Neural cell (in vitro differentiated cells): ENCODE results near the gene GPR146. TPM values are rescaled to one million over a fixed set of nuclear protein-coding genes. Genes with fewer than 3 reads are reported as not detected.

Experiments used
- H2AFZ ChIP-seq: fragments of 200-600, 300-800 bp; sonication (generic), shearing (Covaris generic); 2 replicates; pipeline ENCODE4 v1.6.0; 2014; ENCODE audit warnings: low read depth, mild to moderate bottlenecking, antibody characterized with exemption, low read length, moderate library complexity
- H3F3A ChIP-seq: fragments of 200-600 bp; shearing (Covaris generic); 2 replicates; pipeline ENCODE4 v1.6.1; 2016; ENCODE audit warnings: mild to moderate bottlenecking, moderate library complexity, mixed read lengths, antibody characterized with exemption, low read length; ENCODE audit not compliant: insufficient read depth, poor library complexity, severe bottlenecking
- H3K27ac ChIP-seq: fragments of 200-600, 300-800 bp; sonication (generic), shearing (Covaris generic); 2 replicates; pipeline ENCODE4 v1.5.1; 2014; ENCODE audit warnings: mild to moderate bottlenecking, low read length, moderate library complexity
- H3K27me3 ChIP-seq: fragments of 300-800, 200-600 bp; sonication (generic), shearing (Covaris generic); 2 replicates; pipeline ENCODE4 v1.6.0; 2014; ENCODE audit warnings: mild to moderate bottlenecking, low read depth, low read length, moderate library complexity; ENCODE audit not compliant: insufficient read depth
- H3K36me3 ChIP-seq: fragments of 300-800, 200-600 bp; sonication (generic), shearing (Covaris generic); 2 replicates; pipeline ENCODE4 v1.5.1; 2014; ENCODE audit warnings: mild to moderate bottlenecking, antibody characterized with exemption, low read length, moderate library complexity; ENCODE audit not compliant: insufficient read depth
- H3K4me2 ChIP-seq: fragments of 300-800, 200-600 bp; sonication (generic), shearing (Covaris generic); 2 replicates; pipeline ENCODE4 v1.6.0; 2014; ENCODE audit warnings: mild to moderate bottlenecking, low read length
- H3K4me3 ChIP-seq: fragments of 300-800, 200-600 bp; sonication (generic), shearing (Covaris generic); 2 replicates; pipeline ENCODE4 v1.5.1; 2014; ENCODE audit warnings: mild to moderate bottlenecking, low read length, moderate library complexity
- H3K79me2 ChIP-seq: fragments of 200-600 bp; shearing (Covaris generic); replicated peaks from 2 replicates; pipeline ENCODE4 v1.6.0; 2014; ENCODE audit warnings: mild to moderate bottlenecking, low read length, moderate library complexity; ENCODE audit not compliant: insufficient read depth
- H3K9ac ChIP-seq: fragments of 300-800, 200-600 bp; sonication (generic), shearing (Covaris generic); 2 replicates; pipeline ENCODE4 v1.6.1; 2016; ENCODE audit warnings: mild to moderate bottlenecking, low read length, mixed read lengths
- H3K9me2 ChIP-seq: fragments of 200-600 bp; shearing (Covaris generic); 2 replicates; pipeline ENCODE4 v1.6.1; 2016; ENCODE audit warnings: mild to moderate bottlenecking, low read length, mixed read lengths; ENCODE audit not compliant: insufficient read depth
- H3K9me3 ChIP-seq: fragments of 200-600, 300-800 bp; sonication (generic), shearing (Covaris generic); 2 replicates; pipeline ENCODE4 v1.6.1; 2016; ENCODE audit warnings: mild to moderate bottlenecking, mixed run types, low read length, moderate library complexity, mixed read lengths
- H4K20me1 ChIP-seq: fragments of 200-600 bp; shearing (Covaris generic); 2 replicates; pipeline ENCODE4 v1.6.1; 2016; ENCODE audit warnings: mild to moderate bottlenecking, mixed run types; ENCODE audit not compliant: insufficient read depth
- EP300 ChIP-seq: fragments of 450-650 bp; conservative IDR thresholded peaks from 2 replicates; pipeline ENCODE4 v1.6.1; 2014; ENCODE audit warnings: antibody characterized with exemption, mild to moderate bottlenecking, moderate library complexity; ENCODE audit not compliant: poor library complexity, severe bottlenecking
- EZH2 ChIP-seq: fragments of 200-600, 300-800 bp; shearing (Covaris generic), sonication (generic); IDR thresholded peaks from 2 replicates; pipeline ENCODE4 v1.6.1; 2014; ENCODE audit warnings: antibody characterized with exemption, low read length, borderline replicate concordance, mild to moderate bottlenecking; ENCODE audit not compliant: insufficient read depth, poor library complexity, severe bottlenecking
- MXI1 ChIP-seq: fragments of 450-650 bp; conservative IDR thresholded peaks from 2 replicates; pipeline ENCODE4 v1.6.1; 2014; ENCODE audit warnings: antibody characterized with exemption, mild to moderate bottlenecking; ENCODE audit not compliant: poor library complexity, severe bottlenecking
- POLR2AphosphoS5 ChIP-seq: IDR thresholded peaks from 2 replicates; pipeline ENCODE4 v1.6.1; 2012
- RAD21 ChIP-seq: fragments of 450-650 bp; conservative IDR thresholded peaks from 2 replicates; pipeline ENCODE4 v1.6.1; 2014; ENCODE audit warnings: antibody characterized with exemption, mild to moderate bottlenecking, moderate library complexity
- REST ChIP-seq: IDR thresholded peaks from 2 replicates; pipeline ENCODE4 v1.6.1; 2012; ENCODE audit warnings: borderline replicate concordance
- SMC3 ChIP-seq: fragments of 450-650 bp; conservative IDR thresholded peaks from 2 replicates; pipeline ENCODE4 v1.6.1; 2014; ENCODE audit warnings: antibody characterized with exemption, mild to moderate bottlenecking, moderate library complexity; ENCODE audit not compliant: poor library complexity
- TAF1 ChIP-seq: IDR thresholded peaks from 2 replicates; pipeline ENCODE4 v1.6.1; 2012; ENCODE audit warnings: low read depth
- polyA plus RNA-seq: library from polyadenylated mRNA; depleted of rRNA; stranded (reverse); fragments of >200 nt; gene quantifications from 2 replicates; pipeline ENCODE4 v1.2.3, GENCODE V29; 2014
- TF ChIP-seq, protein P1 (sequence below): fragments of 450-650 bp; IDR thresholded peaks from 2 replicates; pipeline ENCODE4 v1.5.1; 2014; ENCODE audit warnings: antibody characterized with exemption, mild to moderate bottlenecking, moderate library complexity; ENCODE audit not compliant: poor library complexity, severe bottlenecking

Gene GPR146
- polyA plus RNA-seq, 1 donor from 2014 or later: not detected

DNA sequence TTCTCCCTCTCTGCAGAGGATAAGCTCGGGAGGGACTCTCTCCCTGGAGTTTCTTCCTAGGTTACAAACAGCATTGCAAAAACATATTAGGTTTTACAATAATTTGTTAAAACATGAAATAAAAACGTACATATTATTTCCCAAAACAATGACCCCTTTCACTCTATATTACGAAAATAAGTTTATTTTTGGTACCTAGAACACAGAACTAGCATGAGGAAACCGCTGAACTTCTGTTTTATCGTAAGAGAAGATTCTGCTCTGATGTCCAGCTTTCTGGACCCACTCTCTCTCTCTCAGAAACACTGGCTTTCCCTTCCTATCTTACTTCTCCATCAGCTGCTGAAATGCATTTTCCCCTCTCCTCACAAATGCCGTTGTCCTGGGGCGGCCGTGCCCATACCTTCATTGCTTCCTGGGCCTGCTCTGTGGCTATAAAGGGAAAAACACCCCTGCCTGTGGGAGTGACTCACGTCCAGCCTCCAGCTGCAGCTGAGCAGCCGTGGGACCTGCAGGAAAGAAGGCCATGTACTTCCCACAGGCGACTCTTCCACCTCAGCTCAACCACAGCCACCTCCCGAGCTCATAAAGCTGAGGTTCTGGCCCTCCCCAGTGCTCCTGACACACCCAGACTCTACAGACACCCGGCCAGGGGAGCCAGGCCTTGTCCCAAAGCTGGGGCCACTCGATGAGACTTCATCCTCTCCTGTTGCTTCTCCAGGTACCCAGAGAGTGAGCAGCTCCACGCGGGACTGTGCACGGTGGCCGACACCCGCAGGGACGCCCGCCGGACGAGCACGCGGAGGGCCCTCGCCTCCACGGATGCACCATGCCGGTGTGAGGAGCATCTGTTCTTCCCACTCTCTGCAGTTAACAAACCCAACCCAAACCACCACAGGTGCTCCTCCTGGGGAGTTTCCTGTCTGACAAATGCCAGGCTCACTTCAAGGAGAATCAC, 46.6 kb downstream of the GPR146 start:
- Histone ChIP-seq H3K79me2 (no peaks in the 10 kb centered on the region), H2AFZ (no peak overlapping the region), H3K27ac (no peak overlapping the region), H3K36me3 (peaks cover 4% of the 10 kb centered on the region), H3F3A (no peaks in the 10 kb centered on the region), H3K9me3 (no peaks in the 10 kb centered on the region), H3K9ac (no peak overlapping the region), H3K27me3 (no peaks in the 10 kb centered on the region), H3K4me3 (no peak overlapping the region), H3K4me2 (no peak overlapping the region), H4K20me1 (no peaks in the 10 kb centered on the region), H3K9me2 (no peaks in the 10 kb centered on the region)
- no peak for TF ChIP-seq SMC3
- no peak for TF ChIP-seq RAD21
- TF ChIP-seq, protein P1, sequence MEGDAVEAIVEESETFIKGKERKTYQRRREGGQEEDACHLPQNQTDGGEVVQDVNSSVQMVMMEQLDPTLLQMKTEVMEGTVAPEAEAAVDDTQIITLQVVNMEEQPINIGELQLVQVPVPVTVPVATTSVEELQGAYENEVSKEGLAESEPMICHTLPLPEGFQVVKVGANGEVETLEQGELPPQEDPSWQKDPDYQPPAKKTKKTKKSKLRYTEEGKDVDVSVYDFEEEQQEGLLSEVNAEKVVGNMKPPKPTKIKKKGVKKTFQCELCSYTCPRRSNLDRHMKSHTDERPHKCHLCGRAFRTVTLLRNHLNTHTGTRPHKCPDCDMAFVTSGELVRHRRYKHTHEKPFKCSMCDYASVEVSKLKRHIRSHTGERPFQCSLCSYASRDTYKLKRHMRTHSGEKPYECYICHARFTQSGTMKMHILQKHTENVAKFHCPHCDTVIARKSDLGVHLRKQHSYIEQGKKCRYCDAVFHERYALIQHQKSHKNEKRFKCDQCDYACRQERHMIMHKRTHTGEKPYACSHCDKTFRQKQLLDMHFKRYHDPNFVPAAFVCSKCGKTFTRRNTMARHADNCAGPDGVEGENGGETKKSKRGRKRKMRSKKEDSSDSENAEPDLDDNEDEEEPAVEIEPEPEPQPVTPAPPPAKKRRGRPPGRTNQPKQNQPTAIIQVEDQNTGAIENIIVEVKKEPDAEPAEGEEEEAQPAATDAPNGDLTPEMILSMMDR: no peak
- TF ChIP-seq REST: no peak
- TF ChIP-seq MXI1: no peak
- TF ChIP-seq EP300: no peak
- TF ChIP-seq POLR2AphosphoS5: no peak
- TF ChIP-seq EZH2: no peak
- TF ChIP-seq TAF1: no peak

DNA sequence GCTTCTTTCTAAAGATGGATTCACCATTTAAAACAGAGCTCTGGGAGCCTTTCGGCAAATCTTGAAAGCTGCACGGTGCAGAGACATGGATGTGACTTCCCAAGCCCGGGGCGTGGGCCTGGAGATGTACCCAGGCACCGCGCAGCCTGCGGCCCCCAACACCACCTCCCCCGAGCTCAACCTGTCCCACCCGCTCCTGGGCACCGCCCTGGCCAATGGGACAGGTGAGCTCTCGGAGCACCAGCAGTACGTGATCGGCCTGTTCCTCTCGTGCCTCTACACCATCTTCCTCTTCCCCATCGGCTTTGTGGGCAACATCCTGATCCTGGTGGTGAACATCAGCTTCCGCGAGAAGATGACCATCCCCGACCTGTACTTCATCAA, 47.3 kb downstream of the GPR146 start:
- Histone ChIP-seq H3K27ac (no peak overlapping the region), H3K27me3 (no peaks in the 10 kb centered on the region), H4K20me1 (no peaks in the 10 kb centered on the region), H2AFZ (no peak overlapping the region), H3K9me3 (no peaks in the 10 kb centered on the region), H3K9me2 (no peaks in the 10 kb centered on the region), H3K79me2 (no peaks in the 10 kb centered on the region), H3K9ac (no peak overlapping the region), H3F3A (no peaks in the 10 kb centered on the region), H3K4me3 (no peak overlapping the region), H3K36me3 (peaks cover 4% of the 10 kb centered on the region), H3K4me2 (no peak overlapping the region)
- TF ChIP-seq, protein P1: no peak
- TF ChIP-seq EZH2 (no peak), REST (no peak), MXI1 (no peak), POLR2AphosphoS5 (no peak), EP300 (no peak), TAF1 (no peak), SMC3 (no peak), RAD21 (no peak)
